ENCODE results near the gene ICA1. TPM values are rescaled to one million over a fixed set of nuclear protein-coding genes. Genes with fewer than 3 reads are reported as not detected.
"Not testable (repeated sequence)": the region's sequence is repeated elsewhere in the genome, so short reads cannot be mapped to it uniquely, and the experiment has no call there.

The ICA1 gene
- polyA plus RNA-seq, 1 donor (not counting 4 experiments of a cell fraction or from before 2014, with no cell fraction given), result 1.9 TPM

GRCh38 chr7:8243059-8243458 is 18.9 kb downstream of the ICA1 start:
- H3K9me1 ChIP-seq (ENCODE audit: control insufficient read depth, extremely low read depth, insufficient read depth, low read length); H3K27me3 ChIP-seq (ENCODE audit: control insufficient read depth, extremely low read depth, insufficient read depth, low read length); H3K27ac ChIP-seq (ENCODE audit: control insufficient read depth, insufficient read depth, low read length); H2AFZ ChIP-seq (ENCODE audit: control insufficient read depth, low read length); H3K9ac ChIP-seq (ENCODE audit: control insufficient read depth, extremely low read depth, insufficient read depth, low read length); H3K79me2 ChIP-seq (ENCODE audit: control insufficient read depth, insufficient read depth, low read length); dilution Hi-C loops (cut with MboI; ENCODE audit: extremely low pct_ligation_motif_present, low sequenced_read_pairs); H4K20me1 ChIP-seq (ENCODE audit: control insufficient read depth, extremely low read depth, insufficient read depth, low read length); H3K36me3 ChIP-seq (ENCODE audit: control insufficient read depth in 2 of 2, extremely low read depth in 1 of 2, insufficient read depth in 2 of 2, low read length in 2 of 2); FAIRE-seq; H3K4me2 ChIP-seq (ENCODE audit: control insufficient read depth, extremely low read depth, insufficient read depth, low read depth, low read length); DNase-seq (ENCODE audit: low read depth, low spot score); H3K4me3 ChIP-seq (ENCODE audit: control insufficient read depth in 2 of 3, extremely low read depth in 1 of 3, insufficient read depth in 2 of 3, low read depth in 1 of 3, low read length in 3 of 3); H3K9me3 ChIP-seq (ENCODE audit: control insufficient read depth, low read depth, low read length); H3K4me1 ChIP-seq (ENCODE audit: control insufficient read depth, extremely low read depth, insufficient read depth, low read length): not testable (repeated sequence)

GRCh38 chr7:8239702-8240362 is 22.1 kb downstream of the ICA1 start:
- H2AFZ ChIP-seq (ENCODE audit: control insufficient read depth, low read length); H3K27me3 ChIP-seq (ENCODE audit: control insufficient read depth, extremely low read depth, insufficient read depth, low read length); DNase-seq (ENCODE audit: low read depth, low spot score); H4K20me1 ChIP-seq (ENCODE audit: control insufficient read depth, extremely low read depth, insufficient read depth, low read length); H3K4me2 ChIP-seq (ENCODE audit: control insufficient read depth, extremely low read depth, insufficient read depth, low read depth, low read length); H3K4me1 ChIP-seq (ENCODE audit: control insufficient read depth, extremely low read depth, insufficient read depth, low read length); FAIRE-seq; H3K4me3 ChIP-seq (ENCODE audit: control insufficient read depth in 2 of 3, extremely low read depth in 1 of 3, insufficient read depth in 2 of 3, low read depth in 1 of 3, low read length in 3 of 3); H3K9ac ChIP-seq (ENCODE audit: control insufficient read depth, extremely low read depth, insufficient read depth, low read length); H3K79me2 ChIP-seq (ENCODE audit: control insufficient read depth, insufficient read depth, low read length); H3K9me3 ChIP-seq (ENCODE audit: control insufficient read depth, low read depth, low read length); dilution Hi-C loops (cut with MboI; ENCODE audit: extremely low pct_ligation_motif_present, low sequenced_read_pairs); H3K27ac ChIP-seq (ENCODE audit: control insufficient read depth, insufficient read depth, low read length); H3K9me1 ChIP-seq (ENCODE audit: control insufficient read depth, extremely low read depth, insufficient read depth, low read length); H3K36me3 ChIP-seq (ENCODE audit: control insufficient read depth in 2 of 2, extremely low read depth in 1 of 2, insufficient read depth in 2 of 2, low read length in 2 of 2): not testable (repeated sequence)

GRCh38 chr7:8236780-8237407 is 25.1 kb downstream of the ICA1 start:
- TF ChIP-seq EZH2 (IDR thresholded peaks at IDR 0.05; ENCODE audit: low read length), result no peak
- no peak for TF ChIP-seq CTCF (optimal IDR thresholded peaks at IDR 0.05 in 1 of 3, IDR thresholded peaks at IDR 0.05 in 1 of 3, conservative IDR thresholded peaks at IDR 0.05 in 1 of 3; ENCODE audit: extremely low read depth in 1 of 3, insufficient read depth in 2 of 3, low read length in 3 of 3)
- Histone ChIP-seq H3K9me3 (ENCODE audit: control insufficient read depth, low read depth, low read length) (no peaks in the 10 kb centered on the region), H3K4me2 (ENCODE audit: control insufficient read depth, extremely low read depth, insufficient read depth, low read depth, low read length) (no peak overlapping the region), H3K36me3 (ENCODE audit: control insufficient read depth in 2 of 2, extremely low read depth in 1 of 2, insufficient read depth in 2 of 2, low read length in 2 of 2) (no peaks in the 10 kb centered on the region), H3K4me1 (ENCODE audit: control insufficient read depth, extremely low read depth, insufficient read depth, low read length) (no peaks in the 10 kb centered on the region), H3K9ac (ENCODE audit: control insufficient read depth, extremely low read depth, insufficient read depth, low read length) (no peak overlapping the region), H4K20me1 (ENCODE audit: control insufficient read depth, extremely low read depth, insufficient read depth, low read length) (no peaks in the 10 kb centered on the region), H2AFZ (ENCODE audit: control insufficient read depth, low read length) (no peak overlapping the region), H3K4me3 (ENCODE audit: control insufficient read depth in 2 of 3, extremely low read depth in 1 of 3, insufficient read depth in 2 of 3, low read depth in 1 of 3, low read length in 3 of 3) (no peak overlapping the region), H3K79me2 (ENCODE audit: control insufficient read depth, insufficient read depth, low read length) (no peaks in the 10 kb centered on the region), H3K27me3 (ENCODE audit: control insufficient read depth, extremely low read depth, insufficient read depth, low read length) (no peaks in the 10 kb centered on the region), H3K27ac (ENCODE audit: control insufficient read depth, insufficient read depth, low read length) (no peak overlapping the region), H3K9me1 (ENCODE audit: control insufficient read depth, extremely low read depth, insufficient read depth, low read length) (no peaks in the 10 kb centered on the region)
- no peak for FAIRE-seq
- no peak for DNase-seq (ENCODE audit: low read depth, low spot score)
- dilution Hi-C loops (cut with MboI; ENCODE audit: extremely low pct_ligation_motif_present, low sequenced_read_pairs), result no loop called here

All from keratinocyte (primary cell).